H1 (cell line): Measurements from ENCODE around the gene GJD2. TPM values are rescaled to one million over a fixed set of nuclear protein-coding genes. Genes with fewer than 3 reads are reported as not detected.

Experiments used
- CTCF ChIA-PET: fragments of 300-600 bp; sonication (Branson Sonifier 250); formaldehyde crosslinking; loops from one replicate; lab custom pipeline; 2021; ENCODE audit not compliant: partially characterized antibody; lab: Charles Lee
- POLR2A ChIA-PET: fragments of 300-600 bp; sonication (Branson Sonifier 250); formaldehyde crosslinking; loops from one replicate; lab custom pipeline; 2021; ENCODE audit warnings: inconsistent platforms; ENCODE audit not compliant: partially characterized antibody; lab: Charles Lee
- DNase-seq, 2 experiments: peaks; one replicate each; pipeline versions ENCODE4 v3.0.0 to v3.0.0-alpha.2; 2010 to 2022; ENCODE audit warnings: low spot score in 2 of 2, low read depth in 1 of 2, mixed read lengths in 1 of 2
- FAIRE-seq: peaks from 2 replicates; lab custom pipeline; 2011; peaks lifted over from hg19 to GRCh38; lab: Jason Lieb, UNC
- H2AFZ ChIP-seq: 2 replicates; pipeline ENCODE4 v1.8.1; 2012; ENCODE audit warnings: low read length, inconsistent platforms
- H2AK5ac ChIP-seq: 2 replicates; pipeline ENCODE4 v1.6.1; 2013; ENCODE audit warnings: low read depth, low read length
- H2BK120ac ChIP-seq: replicated peaks from 2 replicates; pipeline ENCODE3; 2013; ENCODE audit warnings: low read depth, low read length, inconsistent platforms
- H2BK12ac ChIP-seq: 2 replicates; pipeline ENCODE4 v1.6.1; 2013; ENCODE audit warnings: low read depth, low read length
- H2BK15ac ChIP-seq: 2 replicates; pipeline ENCODE4 v1.6.1; 2013; ENCODE audit warnings: low read length
- H2BK20ac ChIP-seq: 2 replicates; pipeline ENCODE4 v1.6.1; 2013; ENCODE audit warnings: low read length
- H2BK5ac ChIP-seq: 2 replicates; pipeline ENCODE4 v1.6.1; 2013; ENCODE audit warnings: low read depth, low read length
- H3K14ac ChIP-seq: 2 replicates; pipeline ENCODE4 v1.6.1; 2013; ENCODE audit warnings: inconsistent platforms; ENCODE audit not compliant: insufficient read length
- H3K18ac ChIP-seq: 2 replicates; pipeline ENCODE4 v1.6.1; 2013; ENCODE audit warnings: low read length; ENCODE audit errors: extremely low read depth
- H3K23ac ChIP-seq: 2 replicates; pipeline ENCODE4 v1.6.1; 2013; ENCODE audit warnings: inconsistent platforms; ENCODE audit not compliant: insufficient read length
- H3K23me2 ChIP-seq: 2 replicates; pipeline ENCODE4 v1.6.1; 2013; ENCODE audit warnings: low read depth, low read length
- H3K27ac ChIP-seq: 2 replicates; pipeline ENCODE4 v1.6.1; 2011; ENCODE audit warnings: low read depth, low read length, inconsistent platforms
- H3K27me3 ChIP-seq, 4 experiments: replicated peaks in 1 of 4; 1 replicate in 1 of 4; 2 replicates in 3 of 4; pipeline versions ENCODE4 v1.6.1 to v1.8.1; 2011 to 2013; ENCODE audit warnings: low read length in 3 of 4, mild to moderate bottlenecking in 3 of 4, inconsistent platforms in 2 of 4, mixed read lengths in 2 of 4, moderate library complexity in 1 of 4; ENCODE audit not compliant: control insufficient read depth in 3 of 4, insufficient read depth in 3 of 4; ENCODE audit errors: extremely low read depth in 1 of 4
- H3K36me3 ChIP-seq, 4 experiments: 2 replicates each; pipeline versions ENCODE4 v1.6.1 to v1.8.1; 2011 to 2013; ENCODE audit warnings: mild to moderate bottlenecking in 4 of 4, low read length in 3 of 4, moderate library complexity in 2 of 4, control low read depth in 1 of 4, inconsistent platforms in 1 of 4; ENCODE audit not compliant: insufficient read depth in 4 of 4, control insufficient read depth in 2 of 4
- H3K4ac ChIP-seq: replicated peaks from 2 replicates; pipeline ENCODE3; 2013; ENCODE audit warnings: low read length, low read depth, mixed read lengths, inconsistent platforms; ENCODE audit not compliant: insufficient read length
- H3K4me1 ChIP-seq, 4 experiments: replicated peaks in 1 of 4; 1 replicate in 1 of 4; 2 replicates in 3 of 4; pipeline versions ENCODE4 v1.6.1 to v1.8.1; 2011 to 2013; ENCODE audit warnings: low read length in 3 of 4, inconsistent platforms in 2 of 4, mixed read lengths in 1 of 4; ENCODE audit not compliant: insufficient read depth in 4 of 4, control insufficient read depth in 3 of 4
- H3K4me2 ChIP-seq, 2 experiments: 2 replicates each; pipeline versions ENCODE4 v1.6.1 to v1.8.1; 2011 to 2013; ENCODE audit warnings: low read depth in 2 of 2, low read length in 2 of 2, control low read depth in 1 of 2, inconsistent platforms in 1 of 2, mild to moderate bottlenecking in 1 of 2; ENCODE audit not compliant: insufficient read depth in 1 of 2
- H3K4me3 ChIP-seq, 4 experiments: fragments of 200-600, 300-600 bp in 1 of 4; sonication (generic), shearing (Covaris generic), sonication (Bioruptor Twin) in 1 of 4; 2 replicates each; pipeline versions ENCODE4 v1.5.1 to v1.8.1; 2011 to 2016; ENCODE audit warnings: low read length in 4 of 4, low read depth in 3 of 4, control low read depth in 2 of 4, inconsistent platforms in 2 of 4, mild to moderate bottlenecking in 2 of 4, mixed read lengths in 1 of 4, moderate library complexity in 1 of 4; ENCODE audit not compliant: insufficient read depth in 2 of 4; ENCODE audit errors: extremely low read depth in 1 of 4
- H3K56ac ChIP-seq: replicated peaks from 2 replicates; pipeline ENCODE3; 2013; ENCODE audit warnings: low read depth, mild to moderate bottlenecking, mixed read lengths, low read length, inconsistent platforms; ENCODE audit not compliant: insufficient read length
- H3K79me1 ChIP-seq: 2 replicates; pipeline ENCODE4 v1.6.1; 2013; ENCODE audit warnings: low read depth, low read length, control low read depth
- H3K79me2 ChIP-seq, 2 experiments: 2 replicates each; pipeline versions ENCODE4 v1.6.1 to v1.8.1; 2012 to 2013; ENCODE audit warnings: low read length in 2 of 2, mild to moderate bottlenecking in 2 of 2, inconsistent platforms in 1 of 2; ENCODE audit not compliant: insufficient read depth in 2 of 2, control insufficient read depth in 1 of 2
- H3K9ac ChIP-seq, 4 experiments: replicated peaks in 1 of 4; 1 replicate in 1 of 4; 2 replicates in 3 of 4; pipeline versions ENCODE4 v1.6.1 to v1.8.1; 2011 to 2013; ENCODE audit warnings: low read depth in 3 of 4, low read length in 3 of 4, control low read depth in 2 of 4, mild to moderate bottlenecking in 2 of 4, moderate library complexity in 2 of 4, inconsistent platforms in 1 of 4; ENCODE audit errors: extremely low read depth in 1 of 4
- H3K9me3 ChIP-seq, 2 experiments: 2 replicates each; pipeline versions ENCODE4 v1.6.1 to v1.8.1; 2012 to 2013; ENCODE audit warnings: mild to moderate bottlenecking in 2 of 2, moderate library complexity in 2 of 2, control low read depth in 1 of 2, inconsistent platforms in 1 of 2, low read depth in 1 of 2, low read length in 1 of 2, mixed read lengths in 1 of 2; ENCODE audit not compliant: insufficient read depth in 2 of 2
- H4K20me1 ChIP-seq, 2 experiments: replicated peaks in 1 of 2; 2 replicates each; pipeline versions ENCODE3 to v1.8.1; 2011 to 2013; ENCODE audit warnings: inconsistent platforms in 2 of 2, low read length in 2 of 2, mild to moderate bottlenecking in 1 of 2; ENCODE audit not compliant: insufficient read depth in 2 of 2, control insufficient read depth in 1 of 2
- H4K5ac ChIP-seq: 2 replicates; pipeline ENCODE4 v1.6.1; 2013; ENCODE audit warnings: low read length, low read depth, mixed read lengths, inconsistent platforms; ENCODE audit not compliant: insufficient read length
- H4K8ac ChIP-seq: 2 replicates; pipeline ENCODE4 v1.8.0; 2013; ENCODE audit warnings: mild to moderate bottlenecking, moderate library complexity, low read length, inconsistent platforms; ENCODE audit not compliant: insufficient read depth; ENCODE audit errors: extremely low read depth
- H4K91ac ChIP-seq: replicated peaks from 2 replicates; pipeline ENCODE3; 2013; ENCODE audit warnings: low read length, mixed read lengths, inconsistent platforms; ENCODE audit not compliant: insufficient read length
- ASH2L ChIP-seq: fragments of 200-600, 300-600 bp; sonication (generic); IDR thresholded peaks from one replicate; pipeline ENCODE4 v1.7.1; 2017; ENCODE audit warnings: low read length
- CHD1 ChIP-seq: IDR thresholded peaks from 2 replicates; pipeline ENCODE4 v1.6.1; 2012; ENCODE audit warnings: low read depth, low read length, improper control_type of control experiment
- CHD2 ChIP-seq: IDR thresholded peaks from 2 replicates; pipeline ENCODE4 v1.6.1; 2012; ENCODE audit warnings: low read length, improper control_type of control experiment
- JUN ChIP-seq: IDR thresholded peaks from 2 replicates; pipeline ENCODE4 v1.6.1; 2011; ENCODE audit warnings: low read depth, mild to moderate bottlenecking, improper control_type of control experiment, low read length
- MAX ChIP-seq: IDR thresholded peaks from 2 replicates; pipeline ENCODE4 v1.6.1; 2012; ENCODE audit warnings: inconsistent platforms
- TCF12 ChIP-seq: IDR thresholded peaks from 2 replicates; pipeline ENCODE4 v1.6.1; 2011; ENCODE audit warnings: low read depth, mild to moderate bottlenecking, low read length
- WGBS, 2 experiments: shearing (Covaris generic) in 1 of 2; methylation state at CpG; one replicate each; pipeline versions ENCODE4 v1.1.6 to v1.1.7; 2013 to 2015; ENCODE audit warnings: low lambda C conversion rate in 2 of 2, mixed read lengths in 2 of 2, inconsistent platforms in 1 of 2, low coverage in 1 of 2, missing lambda C conversion rate in 1 of 2; ENCODE audit not compliant: insufficient replicate concordance in 2 of 2, insufficient coverage in 1 of 2, insufficient read length in 1 of 2; ENCODE audit errors: extremely low coverage in 1 of 2, missing lambda C conversion rate in 1 of 2; 5-methylcytosine and 5-hydroxymethylcytosine counted together
- long read RNA-seq, 2 experiments: library from RNA in 1 of 2; library from capped mRNA in 1 of 2; stranded (forward); transcript quantifications; one replicate each; pipeline ENCODE4 v2.0.0, GENCODE V29; 2021; ENCODE audit warnings: inconsistent platforms in 1 of 2
- polyA minus RNA-seq, 3 experiments: library from RNA; depleted of rRNA, polyadenylated mRNA; stranded (reverse); fragments of >200 nt; gene quantifications; 1 replicate in 2 of 3; 2 replicates in 1 of 3; pipeline ENCODE4 v1.2.3, GENCODE V29; 2011
- polyA plus RNA-seq, 7 experiments: library from polyadenylated mRNA; depleted of rRNA in 3 of 7; stranded (reverse) in 5 of 7; unstranded in 2 of 7; fragments of >200 nt in 5 of 7; fragments of 200-250 nt in 2 of 7; gene quantifications; 1 replicate in 5 of 7; 2 replicates in 1 of 7; 4 replicates in 1 of 7; pipeline versions ENCODE4 v1.2.1 to v1.2.3, GENCODE V29; 2011 to 2013; ENCODE audit warnings: missing spikeins in 2 of 7, mixed read lengths in 2 of 7
- total RNA-seq: library from RNA; stranded (reverse); fragmentation: NEBNext Ultra II Directional; extraction: Animal tissue kit (Norgen Biotek cat#: 25700); gene quantifications from 2 replicates; pipeline ENCODE4 v1.2.1, GENCODE V29; 2021

GJD2 gene
- total RNA-seq (0.54 and 0.78 TPM in 2 replicates), polyA plus RNA-seq (2011; rRNA removed) (0.31 and 0.39 TPM in 2 replicates), polyA minus RNA-seq (2011; rRNA and poly(A)+ RNA removed) (0.80 and 1.2 TPM in 2 replicates)
- polyA plus RNA-seq (2011; cell fraction: cytosol; rRNA removed), result 0.35 TPM
- 0.40 TPM for polyA plus RNA-seq (2011; cell fraction: nucleus; rRNA removed)
- polyA plus RNA-seq (2012, experiment 1 of 2), result 0.31 to 0.56 TPM (median 0.40 TPM) in 4 replicates
- 0.25 TPM for polyA plus RNA-seq (2012, experiment 2 of 2)
- polyA plus RNA-seq (2013, experiment 1 of 2), result 0.45 TPM
- polyA plus RNA-seq (2013, experiment 2 of 2), result 0.66 TPM
- polyA minus RNA-seq (2011; cell fraction: cytosol; rRNA and poly(A)+ RNA removed), result 0.88 TPM
- 1.2 TPM for polyA minus RNA-seq (2011; cell fraction: nucleus; rRNA and poly(A)+ RNA removed)
- long read RNA-seq, experiment 1, result 0 reads
- long read RNA-seq, experiment 2, result 0 reads

GRCh38 chr15:34754674-34755418 lies at the start of gene GJD2:
Gene GJD2, minus strand, starts transcription at chr15:34754998. Its CDS starts 510 bp downstream, at chr15:34754488.
- Histone ChIP-seq H4K5ac (no peak within 1 kb of the TSS), H3K4me3 (peak within 1 kb of the TSS; percentile 43 to 80 (median 68)), H2BK5ac (no peak within 1 kb of the TSS), H3K14ac (no peak within 1 kb of the TSS), H3K9me3 (no peaks in the 10 kb centered on the region), H3K27ac (no peak within 1 kb of the TSS), H3K23ac (no peak within 1 kb of the TSS), H4K91ac (no peak within 1 kb of the TSS), H4K8ac (no peak within 1 kb of the TSS), H2BK20ac (no peak within 1 kb of the TSS), H3K4me2 (peak within 1 kb of the TSS; percentile 71 to 97), H2BK120ac (no peak within 1 kb of the TSS), H2BK15ac (no peak within 1 kb of the TSS; the same call in 1 of the 2 replicates), H3K18ac (no peak within 1 kb of the TSS), H2AK5ac (no peak within 1 kb of the TSS), H3K23me2 (peaks cover 6% of the 10 kb centered on the region; the same call in 1 of the 2 replicates), H3K27me3 (peaks cover 13 to 47% (median 28%) of the 10 kb centered on the region in 4 experiments), H3K36me3 (no peaks in the 10 kb centered on the region), H2BK12ac (0 out of 2 replicates have a peak within 1 kb of the TSS, but pooled peaks have one; percentile 60), H3K9ac (peak within 1 kb of the TSS in 3 of 4 experiments; percentile 5 to 12 (median 6); a peak in 1 of 7 replicates), H2AFZ (peak within 1 kb of the TSS; percentile 76; the same call in 1 of the 2 replicates), H4K20me1 (peaks cover 0 to 3% of the 10 kb centered on the region in 2 experiments), H3K79me1 (no peaks in the 10 kb centered on the region), H3K79me2 (no peaks in the 10 kb centered on the region), H3K4me1 (peaks cover 2 to 11% (median 4%) of the 10 kb centered on the region in 4 experiments), H3K56ac (no peak within 1 kb of the TSS), H3K4ac (no peak within 1 kb of the TSS)
- POLR2A ChIA-PET, result no interaction called here
- CTCF ChIA-PET, result interaction anchor here (0.9 to 1.7 kb wide), 2 partner anchors 9 to 47 kb away, joined by 3 to 6 read pairs; no protein-coding TSS in a partner anchor
- FAIRE-seq, result no peak
- 3% methylated on average over 47 of the region's 81 CpGs; no CpG with 5 or more reads in 1 of the 2 experiments for WGBS, 2 experiments
- peak; percentile 13 to 76 for DNase-seq
- TF ChIP-seq CHD2 (no peak), CHD1 (no peak), JUN (no peak), TCF12 (no peak), MAX (peak; percentile 47; the same call in 1 of the 2 replicates), ASH2L (peak; percentile 50)
